ENCODE results near the gene COL23A1.
"Not testable (repeated sequence)": the region's sequence is repeated elsewhere in the genome, so short reads cannot be mapped to it uniquely, and the experiment has no call there.

The COL23A1 gene

DNA sequence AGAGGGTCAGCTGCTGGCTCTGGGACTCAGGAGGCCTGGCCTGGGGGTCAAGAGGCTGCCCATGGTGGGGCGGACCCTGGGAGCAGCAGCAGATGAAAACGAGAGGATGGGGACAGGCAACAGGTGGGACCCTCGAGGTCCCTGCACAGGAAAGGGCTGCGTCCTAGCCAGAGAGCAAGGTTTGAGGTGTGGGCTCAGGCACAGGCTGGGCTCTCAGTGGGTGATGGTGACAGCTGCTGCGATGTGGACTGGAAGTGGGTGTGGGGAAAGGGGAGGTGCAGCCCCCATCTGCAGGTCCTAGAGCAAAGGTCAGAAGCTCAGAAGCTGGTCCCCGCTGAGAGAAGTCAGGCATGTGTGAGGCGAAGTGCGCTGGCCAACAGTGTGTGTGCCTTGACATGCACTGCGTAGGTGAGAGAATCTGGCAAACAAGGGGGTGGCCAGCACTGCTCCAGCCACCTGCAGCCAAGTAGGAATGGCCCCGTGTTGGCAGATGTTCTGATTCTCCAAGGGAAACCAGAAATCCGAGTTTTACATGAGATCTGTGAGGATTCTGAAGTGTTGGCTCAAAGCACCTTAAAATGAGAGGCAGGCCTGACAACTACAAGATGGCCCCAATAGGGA lies 85.7 kb downstream of the COL23A1 start:
- no peak for DNase-seq

- DNase-seq = peak; percentile 17
Observed at GRCh38 chr5:178502401-178503100, 87.6 kb downstream of the COL23A1 start.

- DNase-seq = no peak
Observed at GRCh38 chr5:178499352-178499751, 90.8 kb downstream of the COL23A1 start.

DNA sequence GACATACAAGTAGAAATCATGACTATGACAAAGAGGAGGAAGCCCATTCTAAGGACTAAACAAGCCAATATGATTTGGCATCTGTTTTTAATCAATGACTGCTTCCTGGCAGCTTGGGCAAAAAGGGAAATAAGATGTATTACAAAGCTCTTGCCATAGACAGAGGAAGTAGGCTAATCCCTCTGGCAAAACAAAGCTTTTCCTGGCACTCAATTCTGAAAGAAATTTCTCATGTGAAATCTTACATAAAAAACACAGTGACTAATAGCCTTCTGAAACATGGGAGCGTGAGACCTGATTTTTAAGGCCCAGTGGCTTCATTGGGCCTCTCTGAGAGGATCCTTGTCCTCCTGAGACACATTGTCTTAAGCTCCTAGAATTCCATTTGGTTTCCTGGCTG lies 93.6 kb downstream of the COL23A1 start:
- peak; percentile 56 for DNase-seq

GRCh38 chr5:178496214-178496613 lies 94.0 kb downstream of the COL23A1 start:
- peak; percentile 28 for DNase-seq

GRCh38 chr5:178495706-178496105 lies 94.5 kb downstream of the COL23A1 start:
- no peak for DNase-seq

- no peak for DNase-seq
Observed at GRCh38 chr5:178492278-178492677, 97.9 kb downstream of the COL23A1 start.

DNA sequence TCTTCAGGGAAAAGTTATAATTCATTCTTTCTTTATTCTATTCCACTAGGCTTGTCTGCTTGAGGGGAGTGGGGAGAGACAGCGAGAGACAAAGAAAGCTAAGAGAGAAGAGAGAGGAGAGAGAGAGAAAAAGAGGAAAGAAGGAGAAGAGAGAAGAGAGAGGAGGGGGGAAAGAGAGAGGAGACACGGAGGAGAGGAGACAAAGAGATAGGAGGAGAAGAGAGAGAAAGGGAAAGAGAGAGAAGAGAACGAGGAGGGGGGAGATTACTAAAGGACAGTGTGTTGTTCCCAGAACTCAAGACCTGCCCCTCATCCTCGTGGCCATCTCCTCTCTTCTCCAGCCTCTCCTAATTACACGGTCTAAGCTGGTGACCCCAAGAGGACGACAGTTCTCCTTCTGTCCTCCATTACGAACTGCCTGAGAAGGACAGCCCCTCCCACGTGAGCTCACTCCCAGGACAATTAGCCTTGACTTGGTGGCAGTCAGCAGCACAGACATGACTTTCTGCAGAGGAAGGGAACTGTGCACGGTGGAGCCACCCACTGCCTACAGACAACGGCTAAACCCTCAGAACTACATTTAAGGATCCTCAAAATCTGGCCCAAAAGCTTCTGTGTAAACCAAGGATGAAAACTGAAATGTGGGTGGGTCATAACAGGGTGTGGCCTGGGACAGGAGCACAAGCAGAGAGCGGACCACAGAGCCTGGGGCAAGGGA lies 99.1 kb downstream of the COL23A1 start:
- DNase-seq = no peak

DNA sequence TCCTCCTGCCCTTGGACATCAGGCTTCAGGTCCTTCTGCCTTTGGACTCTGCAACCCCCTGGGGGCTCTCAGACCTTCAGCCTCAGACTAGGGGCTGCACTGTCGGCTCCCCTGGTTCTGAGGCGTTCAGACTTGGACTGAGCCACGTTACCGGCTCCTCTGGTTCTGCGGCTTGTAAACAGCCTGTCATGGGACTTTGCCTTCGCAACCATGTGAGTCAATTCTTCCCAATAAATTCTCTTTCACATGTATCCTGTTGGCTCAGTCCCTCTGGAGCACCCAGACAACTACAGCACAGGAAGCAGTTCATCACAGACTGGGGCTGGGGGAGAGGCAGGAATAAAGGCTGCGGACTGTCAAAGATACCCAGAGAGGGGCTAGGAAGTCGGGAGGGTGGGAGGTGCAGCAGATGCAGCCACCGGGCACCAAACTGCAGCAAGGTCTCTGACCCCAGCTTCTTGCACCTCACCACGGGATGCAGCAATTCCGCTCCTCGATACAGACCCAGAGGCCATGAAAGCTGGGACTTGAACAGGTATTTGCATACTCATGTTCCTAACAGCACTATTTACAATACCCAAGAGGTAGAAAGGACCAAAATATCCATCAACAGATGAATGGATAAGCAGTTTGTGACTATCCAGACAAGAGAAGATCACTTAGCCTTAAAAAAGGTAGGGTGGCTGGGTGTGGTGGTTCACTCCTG lies 100.8 kb downstream of the COL23A1 start:
- DNase-seq = no peak

GRCh38 chr5:178488696-178489095 lies 101.5 kb downstream of the COL23A1 start:
- no peak for DNase-seq

- no peak for DNase-seq
Observed at GRCh38 chr5:178487911-178488600, 102.1 kb downstream of the COL23A1 start.

- DNase-seq = not testable (repeated sequence)
Observed at GRCh38 chr5:178486878-178487512, 103.2 kb downstream of the COL23A1 start.

GRCh38 chr5:178486239-178486641 lies 104.0 kb downstream of the COL23A1 start:
- no peak for DNase-seq

DNA sequence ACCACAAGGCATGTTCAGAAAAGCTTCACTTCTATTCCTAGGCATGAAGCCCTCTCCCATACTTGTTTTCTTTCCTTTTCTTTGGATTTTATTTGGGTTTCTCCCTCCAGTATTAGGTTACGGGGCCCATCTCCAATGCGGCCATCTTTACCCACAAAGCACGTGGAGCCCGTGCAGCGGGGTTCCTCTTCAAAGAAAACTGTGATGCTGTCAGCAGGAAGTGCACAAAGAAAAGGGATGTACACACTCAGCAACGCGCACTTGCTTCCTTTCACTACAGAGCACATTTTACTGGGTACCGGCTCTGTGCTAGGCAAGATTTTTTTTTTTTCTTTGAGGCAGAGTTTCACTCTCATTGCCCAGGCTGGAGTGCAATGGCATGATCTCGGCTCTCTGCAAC lies 106.6 kb downstream of the COL23A1 start:
- DNase-seq = peak; percentile 43

DNA sequence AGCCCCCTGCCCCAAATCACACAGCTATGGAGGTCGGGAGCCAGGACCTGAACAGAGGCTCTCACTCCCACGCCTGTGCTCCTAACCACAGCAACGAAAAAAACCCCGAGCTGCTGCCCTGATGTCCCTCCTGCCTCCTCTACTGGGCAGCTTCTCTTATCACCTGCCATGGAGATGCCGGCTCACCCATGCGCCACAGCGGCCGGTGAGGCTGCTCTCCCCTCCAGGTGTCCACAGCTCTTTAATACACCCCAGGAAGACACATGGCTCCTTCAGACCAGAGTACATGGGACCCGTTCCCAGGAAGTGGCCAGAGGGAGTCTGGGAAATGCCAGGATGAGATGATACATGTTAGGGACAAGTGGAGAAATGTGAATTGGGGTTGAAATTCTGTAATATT lies 110.9 kb downstream of the COL23A1 start:
- no peak for DNase-seq

GRCh38 chr5:178478370-178478769 lies 111.8 kb downstream of the COL23A1 start:
- DNase-seq = no peak

- DNase-seq = no peak
Observed at GRCh38 chr5:178477802-178478201, 112.4 kb downstream of the COL23A1 start.

GRCh38 chr5:178476972-178477754 lies 113.0 kb downstream of the COL23A1 start:
- peak; percentile 71 for DNase-seq

GRCh38 chr5:178476531-178476930 lies 113.7 kb downstream of the COL23A1 start:
- no peak for DNase-seq

DNA sequence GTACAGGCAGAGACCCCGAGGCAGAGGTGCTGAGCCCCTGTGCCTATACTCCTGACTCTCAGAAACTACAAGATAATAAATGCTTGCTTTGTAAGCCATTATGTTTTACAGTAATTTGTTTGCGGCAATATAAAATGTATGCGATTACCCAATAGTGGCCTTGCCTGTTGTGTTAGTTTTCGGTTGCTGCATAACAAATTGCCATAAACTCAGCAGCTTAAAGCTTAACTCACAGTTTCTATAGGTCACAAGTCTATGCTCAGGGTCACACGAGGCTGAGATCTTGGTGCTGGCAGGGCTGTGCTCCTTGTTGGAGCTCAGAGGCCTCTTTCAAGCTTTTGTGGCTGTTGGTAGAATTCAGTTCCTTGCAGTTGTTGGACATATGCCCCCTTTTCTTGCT lies 114.8 kb downstream of the COL23A1 start:
- DNase-seq = no peak

- DNase-seq = peak; percentile 57
Observed at GRCh38 chr5:178474562-178475184, 115.5 kb downstream of the COL23A1 start.

Data from fibroblast of skin of abdomen (primary cell).